Keratinocyte (primary cell): Measurements from ENCODE around the gene MYH15. TPM values are rescaled to one million over a fixed set of nuclear protein-coding genes. Genes with fewer than 3 reads are reported as not detected.

Experiments used
- DNase-seq: peaks from one replicate; pipeline ENCODE4 v3.0.0-alpha.2; 2011; ENCODE audit warnings: low read depth, missing footprints, low spot score
- FAIRE-seq: peaks from 2 replicates; lab custom pipeline; 2011; peaks lifted over from hg19 to GRCh38; lab: Jason Lieb, UNC
- H2AFZ ChIP-seq: 2 replicates; pipeline ENCODE4 v1.6.0; 2012; ENCODE audit warnings: low read length, control low read depth, inconsistent platforms; ENCODE audit not compliant: control insufficient read depth
- H3K27ac ChIP-seq: 2 replicates; pipeline ENCODE4 v1.5.1; 2011; ENCODE audit warnings: low read length; ENCODE audit not compliant: control insufficient read depth, insufficient read depth
- H3K27me3 ChIP-seq: 3 replicates; pipeline ENCODE4 v1.6.0; 2011; ENCODE audit warnings: low read length; ENCODE audit not compliant: control insufficient read depth, insufficient read depth; ENCODE audit errors: extremely low read depth
- H3K36me3 ChIP-seq, 2 experiments: 2 replicates in 1 of 2; 3 replicates in 1 of 2; pipeline ENCODE4 v1.5.1; 2011; ENCODE audit warnings: low read length in 2 of 2, mild to moderate bottlenecking in 1 of 2; ENCODE audit not compliant: control insufficient read depth in 2 of 2, insufficient read depth in 2 of 2; ENCODE audit errors: extremely low read depth in 1 of 2
- H3K4me1 ChIP-seq: 3 replicates; pipeline ENCODE4 v1.5.1; 2011; ENCODE audit warnings: low read length; ENCODE audit not compliant: control insufficient read depth, insufficient read depth; ENCODE audit errors: extremely low read depth
- H3K4me2 ChIP-seq: 3 replicates; pipeline ENCODE4 v1.6.0; 2011; ENCODE audit warnings: low read depth, low read length; ENCODE audit not compliant: control insufficient read depth, insufficient read depth; ENCODE audit errors: extremely low read depth
- H3K4me3 ChIP-seq, 3 experiments: fragments of 200-600 bp in 1 of 3; sonication (generic) in 1 of 3; 2 replicates in 2 of 3; 3 replicates in 1 of 3; pipeline ENCODE4 v1.5.1; 2011 to 2016; ENCODE audit warnings: low read length in 3 of 3, mild to moderate bottlenecking in 3 of 3, control low read depth in 2 of 3, inconsistent platforms in 1 of 3, low read depth in 1 of 3, mixed read lengths in 1 of 3, mixed run types in 1 of 3, moderate library complexity in 1 of 3; ENCODE audit not compliant: control insufficient read depth in 2 of 3, insufficient read depth in 2 of 3; ENCODE audit errors: extremely low read depth in 1 of 3
- H3K79me2 ChIP-seq: 2 replicates; pipeline ENCODE4 v1.6.0; 2012; ENCODE audit warnings: low read length; ENCODE audit not compliant: control insufficient read depth, insufficient read depth
- H3K9ac ChIP-seq: 3 replicates; pipeline ENCODE4 v1.6.0; 2011; ENCODE audit warnings: low read length; ENCODE audit not compliant: control insufficient read depth, insufficient read depth; ENCODE audit errors: extremely low read depth
- H3K9me1 ChIP-seq: 3 replicates; pipeline ENCODE4 v1.6.0; 2011; ENCODE audit warnings: low read length; ENCODE audit not compliant: control insufficient read depth, insufficient read depth; ENCODE audit errors: extremely low read depth
- H3K9me3 ChIP-seq: 2 replicates; pipeline ENCODE4 v1.5.1; 2012; ENCODE audit warnings: low read depth, low read length; ENCODE audit not compliant: control insufficient read depth
- H4K20me1 ChIP-seq: 3 replicates; pipeline ENCODE4 v1.6.0; 2011; ENCODE audit warnings: low read length; ENCODE audit not compliant: control insufficient read depth, insufficient read depth; ENCODE audit errors: extremely low read depth
- CTCF ChIP-seq, 3 experiments: IDR thresholded peaks in 1 of 3; conservative IDR thresholded peaks in 1 of 3; optimal IDR thresholded peaks in 1 of 3; 2 replicates in 2 of 3; 3 replicates in 1 of 3; pipeline versions ENCODE3 to v1.5.1; 2011; ENCODE audit warnings: low read length in 3 of 3, mild to moderate bottlenecking in 3 of 3, moderate library complexity in 2 of 3, control low read depth in 1 of 3, inconsistent platforms in 1 of 3; ENCODE audit not compliant: insufficient read depth in 2 of 3; ENCODE audit errors: extremely low read depth in 1 of 3
- EZH2 ChIP-seq: IDR thresholded peaks from one replicate; pipeline ENCODE4 v1.6.1; 2012; ENCODE audit warnings: inconsistent platforms, mild to moderate bottlenecking, low read length, moderate library complexity
- dilution Hi-C: fragments of 300-500 bp; cut with MboI; formaldehyde crosslinking; loops from one replicate; pipeline ENCODE4 v1.7.0; 2020; ENCODE audit warnings: low sequenced_read_pairs; ENCODE audit not compliant: extremely low pct_ligation_motif_present
- polyA plus RNA-seq, 5 experiments: library from polyadenylated mRNA; depleted of rRNA in 3 of 5; stranded (reverse) in 3 of 5; stranded (forward) in 1 of 5; unstranded in 1 of 5; fragments of >200 nt; gene quantifications; 1 replicate in 1 of 5; 2 replicates in 3 of 5; 3 replicates in 1 of 5; pipeline versions ENCODE4 v1.2.1 to v1.2.3, GENCODE V29; 2011 to 2012; ENCODE audit warnings: missing spikeins in 2 of 5, low read depth in 1 of 5, low replicate concordance in 1 of 5

Gene MYH15
- polyA plus RNA-seq, 1 donor (not counting 4 experiments of a cell fraction or from before 2014, with no cell fraction given): 0.87 TPM

- TF ChIP-seq CTCF (optimal IDR thresholded peaks at IDR 0.05 in 1 of 3, IDR thresholded peaks at IDR 0.05 in 1 of 3, conservative IDR thresholded peaks at IDR 0.05 in 1 of 3; ENCODE audit: extremely low read depth in 1 of 3, insufficient read depth in 2 of 3, low read length in 3 of 3) (no peak), EZH2 (no peak)
- Histone ChIP-seq H2AFZ (no peak overlapping the region), H3K4me3 (no peak overlapping the region), H3K9ac (no peak overlapping the region), H3K36me3 (no peaks in the 10 kb centered on the region), H3K27ac (no peak overlapping the region), H3K79me2 (no peaks in the 10 kb centered on the region), H3K4me2 (no peak overlapping the region), H3K9me3 (no peaks in the 10 kb centered on the region), H4K20me1 (no peaks in the 10 kb centered on the region), H3K27me3 (no peaks in the 10 kb centered on the region), H3K4me1 (no peaks in the 10 kb centered on the region), H3K9me1 (no peaks in the 10 kb centered on the region)
- FAIRE-seq: no peak
- dilution Hi-C loops: no loop called here
- no peak for DNase-seq
Measured at GRCh38 chr3:108441518-108441917, 68.9 kb downstream of the MYH15 start.

- Histone ChIP-seq H2AFZ (no peak overlapping the region), H3K4me2 (no peak overlapping the region), H3K27me3 (no peaks in the 10 kb centered on the region), H3K79me2 (no peaks in the 10 kb centered on the region), H3K27ac (no peak overlapping the region), H3K4me1 (no peaks in the 10 kb centered on the region), H3K9me3 (no peaks in the 10 kb centered on the region), H3K9me1 (no peaks in the 10 kb centered on the region), H4K20me1 (no peaks in the 10 kb centered on the region), H3K36me3 (no peaks in the 10 kb centered on the region), H3K9ac (no peak overlapping the region), H3K4me3 (no peak overlapping the region)
- dilution Hi-C loops: no loop called here
- FAIRE-seq (no peak), DNase-seq (no peak)
- TF ChIP-seq EZH2 (no peak), CTCF (optimal IDR thresholded peaks at IDR 0.05 in 1 of 3, IDR thresholded peaks at IDR 0.05 in 1 of 3, conservative IDR thresholded peaks at IDR 0.05 in 1 of 3; ENCODE audit: extremely low read depth in 1 of 3, insufficient read depth in 2 of 3, low read length in 3 of 3) (no peak)
Measured at GRCh38 chr3:108441071-108441507, 69.3 kb downstream of the MYH15 start.
